CD4-positive, CD25-positive, alpha-beta regulatory T cell (primary cell): Measurements from ENCODE around the gene CHL1. TPM values are rescaled to one million over a fixed set of nuclear protein-coding genes. Genes with fewer than 3 reads are reported as not detected.

Source experiments
- ATAC-seq, 2 donors: fragments of 150-1000 bp; cut with Tn5 transposase; one replicate each; pipeline ENCODE4 v1.10.0; 2021; ENCODE audit warnings: low read depth in 2 of 2, moderate number of reproducible peaks in 2 of 2, moderate library complexity in 1 of 2
- DNase-seq, 3 donors: peaks; one replicate each; pipeline versions ENCODE4 v3.0.0 to v3.0.0-alpha.2; 2012 to 2022; ENCODE audit warnings: mixed read lengths in 1 of 3
- H3K27ac ChIP-seq: one replicate; pipeline ENCODE4 v1.7.0; 2013; ENCODE audit warnings: mild to moderate bottlenecking, low read length; ENCODE audit not compliant: insufficient read depth, poor library complexity, severe bottlenecking
- H3K27me3 ChIP-seq: one replicate; pipeline ENCODE4 v1.7.0; 2013; ENCODE audit warnings: low read length; ENCODE audit not compliant: control insufficient read depth, insufficient read depth
- H3K36me3 ChIP-seq: one replicate; pipeline ENCODE4 v1.7.0; 2013; ENCODE audit warnings: mild to moderate bottlenecking, low read length, moderate library complexity; ENCODE audit not compliant: control insufficient read depth, insufficient read depth
- H3K4me1 ChIP-seq: 2 replicates; pipeline ENCODE4 v1.7.0; 2013; ENCODE audit warnings: mild to moderate bottlenecking, low read length; ENCODE audit not compliant: insufficient read depth, control insufficient read depth, poor library complexity, severe bottlenecking
- H3K4me3 ChIP-seq: one replicate; pipeline ENCODE4 v1.7.0; 2013; ENCODE audit warnings: low read depth, mild to moderate bottlenecking, low read length, moderate library complexity
- H3K9me3 ChIP-seq, 2 experiments: 1 replicate in 1 of 2; 2 replicates in 1 of 2; pipeline ENCODE4 v1.7.0; 2013; ENCODE audit warnings: low read length in 2 of 2, mild to moderate bottlenecking in 1 of 2, moderate library complexity in 1 of 2; ENCODE audit not compliant: control insufficient read depth in 2 of 2
- H3K27ac Mint-ChIP-seq, 3 donors: one replicate each; pipeline ENCODE4 v1.8.0; 2020 to 2022; ENCODE audit warnings: mild to moderate bottlenecking in 3 of 3, mixed read lengths in 3 of 3, moderate library complexity in 2 of 3
- H3K27me3 Mint-ChIP-seq: one replicate; pipeline ENCODE4 v1.8.0; 2022; ENCODE audit warnings: mild to moderate bottlenecking, mixed read lengths
- H3K36me3 Mint-ChIP-seq: one replicate; pipeline ENCODE4 v1.8.0; 2020; ENCODE audit warnings: mixed read lengths
- H3K4me1 Mint-ChIP-seq, 4 donors: one replicate each; pipeline ENCODE4 v1.8.0; 2020 to 2022; ENCODE audit warnings: mixed read lengths in 4 of 4, mild to moderate bottlenecking in 1 of 4
- H3K4me3 Mint-ChIP-seq, 4 donors: one replicate each; pipeline ENCODE4 v1.8.0; 2020 to 2022; ENCODE audit warnings: mild to moderate bottlenecking in 4 of 4, mixed read lengths in 4 of 4, moderate library complexity in 3 of 4
- H3K9me3 Mint-ChIP-seq, 7 donors: one replicate each; pipeline ENCODE4 v1.8.0; 2020 to 2022; ENCODE audit warnings: mixed read lengths in 7 of 7, mild to moderate bottlenecking in 3 of 7, moderate library complexity in 2 of 7
- polyA plus RNA-seq, 4 donors: library from polyadenylated mRNA; unstranded; fragments of 300-500 nt; fragmentation: Illumina TruSeq; gene quantifications; one replicate each; pipeline ENCODE4 v1.2.3, GENCODE V29; 2021
- total RNA-seq: library from RNA; stranded (reverse); gene quantifications from one replicate; pipeline ENCODE4 v1.2.3, GENCODE V29; 2022

CHL1 gene
- total and polyA plus RNA-seq, 5 donors from 2014 or later, result not detected

DNA sequence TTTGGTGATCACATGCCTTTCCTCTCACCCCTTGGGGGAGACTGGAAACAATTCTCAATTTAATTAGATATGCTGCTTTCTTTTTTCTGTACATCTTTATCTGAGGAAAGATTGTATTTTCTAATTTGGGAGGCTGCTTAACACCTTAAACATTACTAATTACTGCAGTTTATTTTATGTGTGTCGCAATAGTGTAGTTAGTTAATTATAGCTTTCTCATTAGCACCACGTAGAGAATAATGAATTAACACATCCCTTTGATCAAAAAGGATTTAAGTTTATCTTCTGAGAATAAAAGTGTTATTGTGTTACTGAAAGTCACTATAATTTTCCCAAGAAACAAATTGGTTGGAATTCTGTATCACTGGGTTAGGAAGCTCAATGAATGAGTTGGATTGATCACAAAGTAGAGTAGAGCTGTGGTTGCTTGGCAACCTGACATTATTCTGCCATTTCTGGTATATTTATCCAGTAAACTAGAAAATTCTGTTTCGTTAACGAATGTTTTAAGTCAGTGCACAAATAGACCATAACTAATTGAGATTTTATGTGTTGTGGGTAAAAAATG lies 4.3 kb downstream of the CHL1 start:
- Histone ChIP-seq H3K4me1 (no peaks in the 10 kb centered on the region), H3K27ac (no peak overlapping the region), H3K9me3 (no peaks in the 10 kb centered on the region), H3K36me3 (no peaks in the 10 kb centered on the region), H3K27me3 (no peaks in the 10 kb centered on the region), H3K4me3 (no peak overlapping the region)
- H3K36me3 Mint-ChIP-seq, result no peaks in the 10 kb centered on the region
- no peak overlapping the region for H3K4me3 Mint-ChIP-seq
- H3K4me1 Mint-ChIP-seq, result peaks cover 0 to 3% (median 0%) of the 10 kb centered on the region in 4 donors
- H3K27ac Mint-ChIP-seq, result no peak overlapping the region
- no peak for DNase-seq
- peaks cover 0 to 13% (median 3%) of the 10 kb centered on the region in 7 donors for H3K9me3 Mint-ChIP-seq
- no peak for ATAC-seq
- H3K27me3 Mint-ChIP-seq, result peaks cover 7% of the 10 kb centered on the region

DNA sequence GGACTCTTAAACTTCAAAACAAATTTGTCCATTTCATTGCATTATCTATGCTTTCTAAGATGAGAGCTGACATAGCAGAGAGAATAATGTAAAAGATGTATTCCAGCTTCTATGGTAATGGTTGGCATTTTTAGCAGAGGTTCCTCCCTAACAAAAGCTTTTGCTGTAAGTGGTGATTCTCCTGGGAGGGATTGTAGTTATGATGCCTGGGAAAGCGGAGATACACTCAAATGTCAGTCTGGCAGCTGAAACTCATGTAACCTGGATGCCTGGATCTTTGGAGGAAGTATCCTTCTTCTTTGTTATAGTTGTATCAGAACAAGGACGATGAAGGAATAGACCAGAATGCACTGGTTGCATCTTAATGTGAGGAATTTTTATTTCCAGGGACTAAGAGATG lies 7.5 kb downstream of the CHL1 start:
- H3K27ac Mint-ChIP-seq, result no peak overlapping the region
- Histone ChIP-seq H3K27me3 (no peaks in the 10 kb centered on the region), H3K4me1 (no peaks in the 10 kb centered on the region), H3K27ac (no peak overlapping the region), H3K9me3 (no peaks in the 10 kb centered on the region), H3K36me3 (no peaks in the 10 kb centered on the region), H3K4me3 (no peak overlapping the region)
- ATAC-seq, result no peak
- DNase-seq, result no peak
- no peaks in the 10 kb centered on the region for H3K36me3 Mint-ChIP-seq
- no peaks in the 10 kb centered on the region for H3K4me1 Mint-ChIP-seq
- peaks cover 0 to 13% (median 1%) of the 10 kb centered on the region in 7 donors for H3K9me3 Mint-ChIP-seq
- no peaks in the 10 kb centered on the region for H3K27me3 Mint-ChIP-seq
- no peak overlapping the region for H3K4me3 Mint-ChIP-seq

DNA sequence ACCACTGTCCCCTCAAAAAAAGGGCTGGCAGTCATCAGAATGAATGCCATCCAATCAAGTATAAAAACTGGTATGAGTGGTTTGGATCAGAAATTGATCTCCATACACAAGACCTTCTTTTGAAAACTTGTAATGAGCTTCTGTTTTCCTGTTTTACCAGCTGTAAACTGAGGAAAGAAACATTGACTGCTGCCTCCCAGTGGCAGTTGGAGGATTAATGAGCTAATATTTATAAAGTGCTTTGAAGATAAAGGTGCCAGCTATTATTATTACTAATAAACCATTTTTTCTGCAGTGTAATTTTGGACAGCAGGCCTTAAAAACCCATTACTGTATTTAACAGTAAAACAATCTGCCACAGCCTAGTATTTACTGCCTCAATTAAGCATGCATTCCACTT lies 11.4 kb downstream of the CHL1 start:
- ATAC-seq (no peak), DNase-seq (no peak)
- H3K4me1 ChIP-seq, result no peaks in the 10 kb centered on the region
- no peak overlapping the region for H3K4me3 ChIP-seq
- Mint-ChIP-seq H3K4me3 (no peak overlapping the region), H3K27ac (no peak overlapping the region), H3K4me1 (no peaks in the 10 kb centered on the region), H3K36me3 (no peaks in the 10 kb centered on the region), H3K27me3 (no peaks in the 10 kb centered on the region), H3K9me3 (peaks cover 0 to 13% (median 4%) of the 10 kb centered on the region in 7 donors)
- no peaks in the 10 kb centered on the region for H3K9me3 ChIP-seq
- H3K27me3 ChIP-seq, result no peaks in the 10 kb centered on the region
- H3K36me3 ChIP-seq, result no peaks in the 10 kb centered on the region
- H3K27ac ChIP-seq, result no peak overlapping the region

DNA sequence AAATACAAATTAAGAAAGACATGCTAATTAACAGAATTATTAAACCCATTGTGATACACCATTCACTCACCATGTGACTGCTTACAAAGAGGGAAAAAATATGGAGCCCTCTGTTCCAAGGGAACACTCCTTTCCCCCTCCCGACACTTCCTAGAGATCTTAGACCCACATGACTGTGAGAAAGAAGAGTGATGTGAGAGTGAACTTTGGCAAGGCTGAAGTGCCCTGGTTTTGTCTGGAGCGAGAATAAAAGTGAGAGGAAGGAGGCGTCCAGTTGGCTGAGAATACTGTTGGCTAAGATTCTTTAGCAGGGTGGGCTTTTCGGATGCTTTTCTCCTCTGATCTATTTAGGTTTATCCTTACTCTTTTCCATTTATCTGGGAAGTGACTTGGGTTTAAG lies 14.1 kb downstream of the CHL1 start:
- H3K27ac ChIP-seq, result no peak overlapping the region
- DNase-seq, result no peak
- no peaks in the 10 kb centered on the region for H3K27me3 ChIP-seq
- H3K9me3 ChIP-seq, result no peaks in the 10 kb centered on the region
- H3K36me3 ChIP-seq, result no peaks in the 10 kb centered on the region
- no peak overlapping the region for H3K27ac Mint-ChIP-seq
- peaks cover 0 to 8% (median 2%) of the 10 kb centered on the region in 7 donors for H3K9me3 Mint-ChIP-seq
- H3K36me3 Mint-ChIP-seq, result no peaks in the 10 kb centered on the region
- no peaks in the 10 kb centered on the region for H3K4me1 ChIP-seq
- H3K4me3 ChIP-seq, result no peak overlapping the region
- no peaks in the 10 kb centered on the region for H3K27me3 Mint-ChIP-seq
- H3K4me1 Mint-ChIP-seq, result no peaks in the 10 kb centered on the region
- no peak for ATAC-seq
- no peak overlapping the region for H3K4me3 Mint-ChIP-seq

DNA sequence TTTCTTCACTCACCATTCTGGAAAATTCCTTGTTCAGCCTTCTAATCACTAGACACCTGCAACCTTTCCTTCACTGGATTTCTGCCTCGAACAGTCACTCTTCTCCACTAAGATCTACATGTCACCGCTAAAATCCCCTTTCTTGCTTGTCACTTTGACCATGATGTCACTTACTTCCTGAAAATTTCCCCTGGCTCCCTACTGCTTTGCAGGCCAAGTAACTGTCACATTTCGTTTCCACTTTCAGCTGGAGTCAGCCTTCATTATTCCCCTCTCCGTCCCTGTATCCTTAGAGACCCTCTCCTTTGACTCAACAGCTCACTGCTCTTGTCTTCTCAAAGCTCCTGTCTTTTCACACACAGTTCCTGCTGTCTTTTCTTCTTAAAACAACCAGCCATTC lies 15.9 kb downstream of the CHL1 start:
- DNase-seq (no peak), ATAC-seq (no peak)
- H3K4me1 Mint-ChIP-seq, result no peaks in the 10 kb centered on the region
- Histone ChIP-seq H3K27ac (no peak overlapping the region), H3K4me3 (no peak overlapping the region), H3K4me1 (no peaks in the 10 kb centered on the region), H3K9me3 (no peaks in the 10 kb centered on the region), H3K27me3 (no peaks in the 10 kb centered on the region), H3K36me3 (no peaks in the 10 kb centered on the region)
- H3K27me3 Mint-ChIP-seq, result no peaks in the 10 kb centered on the region
- no peaks in the 10 kb centered on the region for H3K36me3 Mint-ChIP-seq
- H3K9me3 Mint-ChIP-seq, result peaks cover 0 to 8% (median 2%) of the 10 kb centered on the region in 7 donors
- H3K27ac Mint-ChIP-seq, result no peak overlapping the region
- no peak overlapping the region for H3K4me3 Mint-ChIP-seq

DNA sequence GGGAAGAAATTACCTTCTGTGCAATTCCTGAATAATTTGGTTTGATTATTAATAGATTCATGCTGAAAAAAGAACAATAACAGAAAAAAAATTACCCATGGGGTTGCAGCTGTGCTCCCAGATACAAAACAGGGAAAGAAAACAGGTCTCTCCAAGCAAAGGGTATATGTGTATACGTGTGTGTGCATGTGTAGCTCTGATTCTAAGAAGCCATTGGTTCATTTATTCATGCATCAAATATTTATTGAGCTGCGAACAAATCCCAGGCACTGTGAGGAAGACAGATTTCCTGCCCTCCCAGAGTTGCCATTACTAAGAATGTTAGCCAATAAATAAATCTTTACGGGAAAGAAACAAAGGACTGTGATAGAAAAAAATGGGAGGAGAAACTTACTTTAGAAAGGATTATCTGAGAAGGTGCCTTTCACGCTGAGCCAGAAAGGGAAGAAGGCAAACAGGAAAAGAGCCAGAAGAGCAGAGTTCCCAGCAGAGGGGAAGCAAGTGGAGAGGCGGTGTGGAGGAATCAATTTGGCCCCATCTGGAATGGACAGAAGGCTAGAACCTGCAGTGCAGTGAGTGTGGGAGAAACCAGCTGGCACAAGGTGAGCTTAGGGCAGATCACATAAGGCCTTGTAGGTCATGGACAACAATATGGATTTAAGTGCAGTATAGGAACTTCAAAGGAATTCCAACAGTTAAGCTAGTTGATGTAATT lies 20.7 kb downstream of the CHL1 start:
- Mint-ChIP-seq H3K4me1 (no peaks in the 10 kb centered on the region), H3K4me3 (no peak overlapping the region), H3K36me3 (no peaks in the 10 kb centered on the region), H3K9me3 (peaks cover 0 to 9% (median 6%) of the 10 kb centered on the region in 7 donors), H3K27ac (no peak overlapping the region), H3K27me3 (no peaks in the 10 kb centered on the region)
- H3K36me3 ChIP-seq, result no peaks in the 10 kb centered on the region
- no peak overlapping the region for H3K27ac ChIP-seq
- no peak for ATAC-seq
- no peaks in the 10 kb centered on the region for H3K27me3 ChIP-seq
- H3K4me3 ChIP-seq, result no peak overlapping the region
- H3K9me3 ChIP-seq, result no peaks in the 10 kb centered on the region
- no peak for DNase-seq
- no peaks in the 10 kb centered on the region for H3K4me1 ChIP-seq

DNA sequence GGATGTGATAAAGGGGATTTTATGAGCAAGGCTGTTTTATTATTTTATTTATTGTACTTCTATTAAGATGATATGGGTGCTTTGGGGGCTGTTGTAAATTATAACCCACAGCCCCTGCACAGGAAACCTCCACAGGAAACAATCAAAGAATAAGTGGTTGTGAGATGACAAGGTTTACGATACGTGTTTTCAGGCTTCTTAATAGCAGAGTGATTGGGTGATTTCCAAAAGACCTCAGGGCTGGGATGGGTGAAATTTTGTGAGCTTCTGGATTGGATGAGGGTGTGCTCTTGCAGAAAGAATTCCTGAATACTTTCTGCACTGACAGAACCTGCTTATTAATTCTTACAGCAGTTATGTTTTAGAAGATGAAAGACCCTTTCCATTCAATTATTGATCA lies 21.4 kb downstream of the CHL1 start:
- Histone ChIP-seq H3K4me1 (no peaks in the 10 kb centered on the region), H3K27me3 (no peaks in the 10 kb centered on the region), H3K4me3 (no peak overlapping the region), H3K27ac (no peak overlapping the region), H3K9me3 (peaks cover 0 to 1% of the 10 kb centered on the region in 2 experiments), H3K36me3 (no peaks in the 10 kb centered on the region)
- no peak overlapping the region for H3K4me3 Mint-ChIP-seq
- no peak overlapping the region for H3K27ac Mint-ChIP-seq
- peaks cover 0 to 8% (median 6%) of the 10 kb centered on the region in 7 donors for H3K9me3 Mint-ChIP-seq
- DNase-seq (no peak), ATAC-seq (no peak)
- no peaks in the 10 kb centered on the region for H3K27me3 Mint-ChIP-seq
- H3K4me1 Mint-ChIP-seq, result no peaks in the 10 kb centered on the region
- no peaks in the 10 kb centered on the region for H3K36me3 Mint-ChIP-seq
